NK-92 treated with Interleukin-12 subunit alpha and Interleukin-12 subunit beta, amount 100 ng/mL, for 24 hours (cell line): Measurements from ENCODE around the gene CDKN3.
"Not testable (repeated sequence)": the region's sequence is repeated elsewhere in the genome, so short reads cannot be mapped to it uniquely, and the experiment has no call there.

Source experiments
- DNase-seq: peaks from one replicate; lab custom pipeline; 2025; lab: John Stamatoyannopoulos, UW

The CDKN3 gene

DNA sequence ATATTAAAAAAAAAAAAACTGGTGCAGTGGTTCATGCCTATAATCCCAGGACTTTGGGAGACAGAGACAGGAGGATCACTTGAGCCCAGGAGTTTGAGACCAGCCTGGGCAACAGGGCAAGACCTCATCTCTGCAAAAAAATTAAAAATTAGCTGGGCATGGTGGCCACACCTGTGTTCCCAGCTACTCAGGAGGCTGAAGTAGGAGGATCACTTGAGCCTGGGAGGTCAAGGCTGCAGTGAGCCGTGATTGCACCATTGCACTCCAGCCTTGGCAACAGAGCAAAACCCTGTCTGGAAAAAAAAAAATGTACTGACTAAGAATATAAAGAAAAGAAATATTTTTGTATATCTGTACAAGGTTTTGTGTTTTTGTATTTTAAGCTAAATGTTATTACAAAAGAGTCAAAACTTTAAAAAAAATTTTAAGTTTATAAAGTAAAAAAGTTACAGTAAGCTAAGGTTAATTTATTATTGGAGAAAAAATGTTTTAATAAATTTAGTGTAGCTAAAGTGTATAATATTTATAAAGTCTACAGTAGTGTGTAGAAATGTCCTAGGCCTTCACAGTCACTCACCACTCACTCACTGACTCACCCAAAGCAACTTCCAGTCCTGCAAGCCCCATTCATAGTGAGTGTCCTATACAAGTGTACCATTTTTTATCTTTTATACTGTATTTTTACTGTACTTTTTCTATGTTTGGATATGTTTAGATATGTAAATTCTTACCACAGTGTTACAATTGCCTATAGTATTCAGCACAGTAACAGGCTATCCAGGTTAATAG is 60.2 kb downstream of the CDKN3 start:
- DNase-seq: not testable (repeated sequence)

GRCh38 chr14:54457609-54457996 is 60.8 kb downstream of the CDKN3 start:
- no peak for DNase-seq

DNA sequence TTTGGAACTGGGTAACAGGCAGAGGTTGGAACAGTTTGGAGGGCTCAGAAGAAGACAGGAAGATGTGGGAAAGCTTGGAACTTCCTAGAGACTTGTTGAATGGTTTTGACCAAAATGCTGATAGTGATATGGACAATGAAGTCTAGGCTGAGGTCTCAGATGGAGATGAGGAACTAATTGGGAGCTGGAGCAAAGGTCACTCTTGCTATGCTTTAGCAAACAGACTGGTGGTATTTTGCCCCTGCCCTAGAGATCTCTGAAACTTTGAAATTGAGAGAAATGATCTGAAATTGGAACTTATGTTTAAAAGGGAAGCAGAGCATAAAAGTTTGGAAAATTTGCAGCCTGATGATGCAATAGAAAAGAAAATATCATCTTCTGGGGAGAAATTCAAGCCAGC is 61.7 kb downstream of the CDKN3 start:
- not testable (repeated sequence) for DNase-seq

- no peak for DNase-seq
These were observed 62.3 kb downstream of the CDKN3 start for GRCh38 chr14:54459106-54459505.

DNA sequence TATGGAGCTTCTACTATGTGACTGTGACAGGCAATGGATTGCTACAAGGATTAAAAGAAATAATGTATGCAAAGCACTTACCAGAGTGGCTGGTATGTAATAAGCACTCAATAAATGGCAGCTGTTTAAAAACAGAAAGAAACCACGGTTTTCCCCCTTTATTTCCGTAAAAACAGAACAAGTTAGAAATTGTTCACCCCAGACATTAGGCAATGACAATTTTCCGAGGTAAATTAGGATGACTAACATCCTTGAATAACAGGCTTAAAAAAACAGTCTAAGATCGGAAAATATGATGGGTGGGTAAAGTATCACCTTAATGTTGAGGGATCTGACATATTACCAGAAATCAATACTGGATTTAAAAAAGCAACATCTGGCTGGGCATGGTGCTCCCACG is 65.2 kb downstream of the CDKN3 start:
- DNase-seq: no peak

DNA sequence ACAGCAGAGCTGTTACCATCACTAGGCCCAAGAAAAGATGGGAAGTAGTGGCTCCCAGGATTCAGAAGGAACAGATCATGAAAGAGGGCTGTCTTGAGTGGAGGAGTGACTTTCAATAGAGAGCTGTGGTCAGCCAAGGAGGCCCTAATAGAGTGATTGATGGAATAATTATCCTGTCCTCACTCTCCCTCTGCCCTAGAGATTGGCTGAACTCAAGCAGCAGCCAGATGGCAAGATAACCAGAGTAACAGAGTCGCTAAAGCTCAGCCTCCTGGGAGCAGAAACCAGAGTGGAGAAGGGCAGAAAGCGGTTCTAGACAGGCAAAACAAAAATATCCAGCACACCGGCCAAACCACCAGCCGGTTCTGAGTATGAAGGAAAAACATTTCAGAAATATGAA is 68.8 kb downstream of the CDKN3 start:
- no peak for DNase-seq

GRCh38 chr14:54467280-54467679 is 70.5 kb downstream of the CDKN3 start:
- no peak for DNase-seq
